Measurements from ENCODE around the gene RABL6.
A peak's percentile ranks its signal among the peaks of the same experiment; 100 is the strongest.

Gene RABL6

DNA sequence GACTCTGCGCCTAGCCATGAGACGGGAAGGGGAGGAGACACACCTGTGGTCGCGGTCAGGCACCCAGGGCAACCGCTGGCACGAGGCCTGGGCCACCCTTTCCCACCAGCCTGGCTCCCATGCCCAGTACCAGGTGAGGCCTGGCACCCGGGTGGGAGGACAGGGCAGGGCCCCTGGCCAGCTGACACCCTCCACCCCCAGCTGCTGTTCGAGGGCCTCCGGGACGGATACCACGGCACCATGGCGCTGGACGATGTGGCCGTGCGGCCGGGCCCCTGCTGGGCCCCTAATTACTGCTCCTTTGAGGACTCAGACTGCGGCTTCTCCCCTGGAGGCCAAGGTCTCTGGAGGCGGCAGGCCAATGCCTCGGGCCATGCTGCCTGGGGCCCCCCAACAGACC is 49.4 kb downstream of the RABL6 start:
- DNase-seq (no peak), ATAC-seq (replicated peaks) (no peak)
- Mint-ChIP-seq H3K27me3 (no peaks in the 10 kb centered on the region), H3K4me3 (no peak overlapping the region), H3K9me3 (no peaks in the 10 kb centered on the region), H3K27ac (no peak overlapping the region), H3K36me3 (ENCODE audit: insufficient read depth) (peaks cover 38% of the 10 kb centered on the region), H3K4me1 (ENCODE audit: low read depth in 2 of 2) (peaks cover 0 to 5% of the 10 kb centered on the region in 2 donors)

DNA sequence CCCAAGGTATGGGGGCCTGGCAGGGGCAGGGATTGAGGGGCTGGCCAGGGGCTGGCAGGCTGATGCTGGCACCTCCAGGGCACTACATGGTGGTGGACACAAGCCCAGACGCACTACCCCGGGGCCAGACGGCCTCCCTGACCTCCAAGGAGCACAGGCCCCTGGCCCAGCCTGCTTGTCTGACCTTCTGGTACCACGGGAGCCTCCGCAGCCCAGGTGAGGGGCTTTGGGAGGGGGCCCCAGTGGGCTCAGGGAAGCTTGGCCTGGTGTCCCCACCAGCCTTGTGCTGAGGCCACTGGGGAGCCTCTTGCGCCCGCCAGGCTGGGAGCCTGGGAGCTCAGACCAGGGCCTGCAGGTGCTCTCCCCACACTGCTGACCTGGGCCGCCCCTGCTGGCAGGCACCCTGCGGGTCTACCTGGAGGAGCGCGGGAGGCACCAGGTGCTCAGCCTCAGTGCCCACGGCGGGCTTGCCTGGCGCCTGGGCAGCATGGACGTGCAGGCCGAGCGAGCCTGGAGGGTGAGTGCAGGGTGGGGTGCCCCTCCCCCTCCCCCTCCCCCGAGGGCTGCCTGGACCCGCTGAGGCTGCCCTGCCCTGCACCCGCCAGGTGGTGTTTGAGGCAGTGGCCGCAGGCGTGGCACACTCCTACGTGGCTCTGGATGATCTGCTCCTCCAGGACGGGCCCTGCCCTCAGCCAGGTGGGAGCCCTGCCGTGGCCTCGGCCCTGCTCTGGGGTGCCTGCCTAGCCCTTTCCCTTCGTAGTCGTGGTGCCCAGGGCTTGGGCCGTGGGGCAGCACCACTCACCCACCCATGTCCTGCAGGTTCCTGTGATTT is 50.0 kb downstream of the RABL6 start:
- H3K4me1 Mint-ChIP-seq (ENCODE audit: low read depth in 2 of 2), result peaks cover 0 to 8% of the 10 kb centered on the region in 2 donors
- no peak overlapping the region for H3K4me3 Mint-ChIP-seq
- peaks cover 41% of the 10 kb centered on the region for H3K36me3 Mint-ChIP-seq (ENCODE audit: insufficient read depth)
- DNase-seq (peak in 1 of 3 experiments; percentile 3), ATAC-seq (replicated peaks) (peak; percentile 5)
- no peaks in the 10 kb centered on the region for H3K9me3 Mint-ChIP-seq
- H3K27ac Mint-ChIP-seq, result no peak overlapping the region
- H3K27me3 Mint-ChIP-seq, result no peaks in the 10 kb centered on the region

DNA sequence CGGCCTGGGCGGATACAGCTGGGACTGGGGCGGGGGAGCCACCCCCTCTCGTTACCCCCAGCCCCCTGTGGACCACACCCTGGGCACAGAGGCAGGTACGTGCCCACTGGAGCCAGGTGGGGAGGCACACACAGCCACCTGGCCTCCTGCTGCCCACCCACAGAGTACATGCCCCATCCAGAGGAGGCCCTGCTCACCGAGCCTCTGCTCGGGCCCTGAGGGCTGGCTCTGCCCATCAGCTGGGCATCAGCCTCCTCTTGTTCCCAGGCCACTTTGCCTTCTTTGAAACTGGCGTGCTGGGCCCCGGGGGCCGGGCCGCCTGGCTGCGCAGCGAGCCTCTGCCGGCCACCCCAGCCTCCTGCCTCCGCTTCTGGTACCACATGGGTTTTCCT is 50.7 kb downstream of the RABL6 start:
- H3K4me1 Mint-ChIP-seq (ENCODE audit: low read depth in 2 of 2), result peaks cover 1 to 8% of the 10 kb centered on the region in 2 donors
- H3K36me3 Mint-ChIP-seq (ENCODE audit: insufficient read depth), result peaks cover 45% of the 10 kb centered on the region
- H3K27me3 Mint-ChIP-seq, result no peaks in the 10 kb centered on the region
- no peaks in the 10 kb centered on the region for H3K9me3 Mint-ChIP-seq
- no peak overlapping the region for H3K27ac Mint-ChIP-seq
- H3K4me3 Mint-ChIP-seq, result no peak overlapping the region
- DNase-seq (no peak), ATAC-seq (replicated peaks) (no peak)

DNA sequence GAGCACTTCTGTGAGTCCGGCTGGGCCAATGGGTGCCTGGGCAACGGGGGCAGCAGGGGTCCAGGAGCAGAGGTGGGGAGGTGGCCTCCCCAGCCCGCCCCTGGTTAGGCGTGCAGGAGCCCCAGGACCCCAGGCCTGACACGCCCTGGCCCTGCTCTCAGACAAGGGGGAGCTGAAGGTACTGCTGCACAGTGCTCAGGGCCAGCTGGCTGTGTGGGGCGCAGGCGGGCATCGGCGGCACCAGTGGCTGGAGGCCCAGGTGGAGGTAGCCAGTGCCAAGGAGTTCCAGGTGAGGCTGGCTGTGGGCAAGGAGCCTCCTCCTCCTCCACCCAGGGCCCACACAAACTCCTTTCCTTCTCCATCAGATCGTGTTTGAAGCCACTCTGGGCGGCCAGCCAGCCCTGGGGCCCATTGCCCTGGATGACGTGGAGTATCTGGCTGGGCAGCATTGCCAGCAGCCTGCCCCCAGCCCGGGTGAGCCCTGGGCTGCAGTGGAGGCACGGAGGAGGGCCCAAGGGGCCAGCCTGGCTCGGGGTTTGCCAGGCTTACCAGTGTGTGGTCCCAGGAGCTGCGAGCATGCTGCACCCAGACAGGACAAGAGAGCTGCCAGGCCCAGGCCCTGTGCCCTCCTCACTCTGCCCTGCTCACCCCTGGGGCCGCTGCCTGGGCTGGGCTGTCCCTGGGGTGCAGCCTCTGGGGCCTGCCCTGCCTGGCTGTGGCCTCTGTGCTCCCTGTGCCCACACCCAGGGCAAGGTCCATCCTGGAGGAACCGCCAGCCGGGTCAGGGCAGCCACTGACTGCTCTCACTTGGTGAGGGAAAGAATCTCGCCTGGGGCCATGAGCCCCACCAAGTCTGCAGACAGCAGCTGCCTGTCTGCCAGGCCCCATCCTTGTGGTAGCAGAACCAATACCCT is 51.4 kb downstream of the RABL6 start:
- Mint-ChIP-seq H3K36me3 (ENCODE audit: insufficient read depth) (peaks cover 46% of the 10 kb centered on the region), H3K27me3 (no peaks in the 10 kb centered on the region), H3K9me3 (no peaks in the 10 kb centered on the region), H3K4me3 (no peak overlapping the region), H3K4me1 (ENCODE audit: low read depth in 2 of 2) (peaks cover 6 to 8% of the 10 kb centered on the region in 2 donors), H3K27ac (no peak overlapping the region)
- DNase-seq, result peak in 1 of 3 experiments; percentile 2
- ATAC-seq (replicated peaks), result no peak

DNA sequence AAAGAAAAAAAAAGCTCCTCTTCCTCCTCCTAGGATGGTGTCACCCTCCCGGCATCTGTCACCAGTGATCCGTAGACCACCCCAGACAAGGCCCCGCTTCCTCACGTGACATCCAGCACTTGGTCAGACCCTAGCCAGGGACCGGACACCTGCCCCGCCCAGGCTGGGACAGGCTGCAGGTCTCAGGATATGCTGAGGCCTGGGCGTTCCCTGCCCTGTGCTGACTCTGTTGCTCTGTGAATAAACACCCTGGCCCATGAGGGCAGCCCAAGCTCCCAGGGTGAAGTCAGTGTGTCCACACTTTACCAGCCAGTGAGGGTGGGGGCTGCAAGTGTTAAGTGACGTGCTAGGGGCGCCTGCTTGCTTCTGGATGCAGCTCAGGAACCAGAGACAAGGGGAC is 52.8 kb downstream of the RABL6 start:
- no peak overlapping the region for H3K4me3 Mint-ChIP-seq
- H3K4me1 Mint-ChIP-seq (ENCODE audit: low read depth in 2 of 2), result peaks cover 10 to 13% of the 10 kb centered on the region in 2 donors
- H3K27ac Mint-ChIP-seq, result peak overlapping the region in 1 of 2 donors; percentile 10
- H3K36me3 Mint-ChIP-seq (ENCODE audit: insufficient read depth), result peaks cover 46% of the 10 kb centered on the region
- ATAC-seq (replicated peaks) (no peak), DNase-seq (no peak)
- H3K9me3 Mint-ChIP-seq, result no peaks in the 10 kb centered on the region
- no peaks in the 10 kb centered on the region for H3K27me3 Mint-ChIP-seq

DNA sequence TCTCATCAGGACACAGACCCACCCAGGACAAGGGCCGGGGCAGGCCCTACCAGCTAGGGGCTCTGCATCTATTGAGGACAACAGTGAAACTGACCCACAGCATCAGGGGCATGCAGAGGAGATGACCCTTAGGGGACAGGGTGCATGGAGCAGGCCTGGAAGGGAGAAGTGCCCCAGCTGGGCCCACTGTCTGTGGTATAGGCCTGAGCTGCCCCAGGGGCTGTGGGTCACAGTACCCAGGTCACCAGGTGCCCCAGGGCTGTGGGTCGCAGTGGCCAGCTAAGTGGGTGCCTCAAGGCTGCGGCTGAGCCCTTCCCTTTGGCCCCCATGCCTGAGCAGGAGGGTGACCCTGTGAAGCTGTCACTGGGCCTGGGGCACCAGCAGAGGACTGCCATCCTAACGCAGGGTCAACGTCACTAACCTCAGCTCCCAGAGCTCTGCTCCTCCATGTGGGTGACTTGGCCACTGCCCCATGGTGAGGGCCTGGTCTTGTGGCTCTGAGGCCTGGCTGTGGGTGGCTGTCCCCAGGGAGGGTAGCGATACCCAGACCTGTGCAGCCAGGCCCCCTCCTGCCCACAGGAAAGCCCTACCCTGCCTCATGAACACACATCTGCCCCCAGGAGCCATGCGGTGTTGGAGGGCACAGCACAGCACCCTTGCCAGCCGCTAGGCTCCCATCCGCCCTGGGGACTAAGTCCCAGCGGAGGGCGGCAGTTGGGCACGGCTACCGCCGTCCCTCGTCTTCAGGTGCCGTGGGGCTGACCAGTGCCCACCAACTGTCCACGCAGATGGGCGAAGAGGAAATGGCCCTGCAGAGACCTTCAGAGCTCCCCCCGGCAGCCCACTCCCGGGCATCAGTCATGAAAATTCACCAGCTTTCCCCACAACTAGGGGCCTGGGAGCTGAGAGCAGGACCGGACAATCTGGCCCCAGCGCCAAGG is 53.5 kb downstream of the RABL6 start:
- no peak for DNase-seq
- ATAC-seq (replicated peaks), result no peak
- Mint-ChIP-seq H3K36me3 (ENCODE audit: insufficient read depth) (peaks cover 46% of the 10 kb centered on the region), H3K4me3 (no peak overlapping the region), H3K4me1 (ENCODE audit: low read depth in 2 of 2) (peaks cover 11 to 13% of the 10 kb centered on the region in 2 donors), H3K27me3 (no peaks in the 10 kb centered on the region), H3K9me3 (no peaks in the 10 kb centered on the region), H3K27ac (no peak overlapping the region)

DNA sequence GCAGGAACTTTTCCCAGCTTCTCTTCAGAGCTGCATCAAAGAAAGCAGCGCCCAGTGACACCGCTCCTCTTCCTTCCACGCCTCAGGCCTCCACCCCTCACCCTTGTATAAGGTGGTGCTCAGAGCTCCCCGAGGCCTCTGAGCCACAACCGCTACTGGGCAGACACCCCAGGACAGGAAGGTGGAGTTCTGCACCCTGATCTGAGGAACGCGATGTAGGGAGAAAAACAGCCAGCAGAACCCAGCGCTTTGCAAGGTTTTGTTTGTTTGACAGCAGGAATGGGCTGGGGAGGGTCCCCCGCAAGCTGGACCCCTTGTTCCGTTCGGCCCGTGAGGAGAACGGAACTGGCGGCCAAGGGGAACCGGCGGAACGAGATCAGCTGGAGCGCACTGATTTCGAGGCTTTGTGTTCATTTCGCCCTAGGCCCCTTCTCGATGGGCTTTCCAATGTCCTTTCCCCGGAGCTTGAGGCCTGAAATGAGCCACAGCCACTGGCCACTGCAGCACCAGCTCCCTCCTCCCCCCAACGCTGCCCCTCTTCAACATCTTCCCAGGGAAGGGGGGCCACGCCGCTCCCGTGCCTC is 54.2 kb downstream of the RABL6 start:
- ATAC-seq (replicated peaks) (no peak), DNase-seq (no peak)
- no peaks in the 10 kb centered on the region for H3K27me3 Mint-ChIP-seq
- H3K4me3 Mint-ChIP-seq, result no peak overlapping the region
- peaks cover 11 to 13% of the 10 kb centered on the region in 2 donors for H3K4me1 Mint-ChIP-seq (ENCODE audit: low read depth in 2 of 2)
- H3K27ac Mint-ChIP-seq, result no peak overlapping the region
- H3K36me3 Mint-ChIP-seq (ENCODE audit: insufficient read depth), result peaks cover 46% of the 10 kb centered on the region
- H3K9me3 Mint-ChIP-seq, result no peaks in the 10 kb centered on the region

DNA sequence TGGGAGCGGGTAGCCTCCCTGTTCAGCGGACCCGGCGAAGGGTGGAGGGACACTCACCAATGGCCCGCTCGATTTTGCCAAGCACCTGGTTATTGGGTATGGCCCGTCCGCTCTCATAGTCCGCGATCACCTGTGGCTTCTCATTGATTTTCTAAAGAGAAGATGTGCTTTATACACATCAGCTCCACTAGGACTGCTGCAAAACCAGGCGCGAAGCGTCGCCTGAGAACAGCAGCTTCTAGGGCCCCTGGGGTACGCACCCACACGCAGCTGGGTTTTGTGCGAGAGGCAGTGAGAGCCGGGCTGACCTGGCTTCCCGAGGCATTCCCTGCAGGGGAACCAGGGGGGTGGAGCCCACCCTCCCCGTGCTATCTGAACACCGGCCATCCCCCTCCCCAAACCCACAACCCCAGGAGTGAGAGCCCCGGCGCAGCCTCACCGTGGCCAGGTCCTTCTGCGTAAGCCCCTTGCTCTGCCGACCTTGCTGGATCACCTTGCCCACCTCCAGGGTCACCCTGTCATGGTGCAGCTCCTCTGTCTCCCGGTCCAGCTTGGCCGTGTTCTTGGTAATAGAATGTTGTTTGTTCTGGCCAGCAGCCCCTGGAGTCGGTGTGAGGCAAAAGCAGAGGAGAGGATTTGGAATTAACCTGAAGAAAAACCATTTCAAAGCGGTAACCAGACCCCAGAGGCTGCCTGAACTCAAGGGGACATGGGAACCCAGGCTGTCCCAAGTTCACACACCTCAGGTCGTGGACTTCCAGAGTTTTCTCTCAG is 55.3 kb downstream of the RABL6 start:
- ATAC-seq (replicated peaks), result no peak
- Mint-ChIP-seq H3K27me3 (no peaks in the 10 kb centered on the region), H3K27ac (peak overlapping the region in 1 of 2 donors; percentile 10), H3K4me1 (ENCODE audit: low read depth in 2 of 2) (peaks cover 11% of the 10 kb centered on the region in 2 donors), H3K9me3 (no peaks in the 10 kb centered on the region), H3K4me3 (no peak overlapping the region), H3K36me3 (ENCODE audit: insufficient read depth) (peaks cover 43% of the 10 kb centered on the region)
- no peak for DNase-seq

DNA sequence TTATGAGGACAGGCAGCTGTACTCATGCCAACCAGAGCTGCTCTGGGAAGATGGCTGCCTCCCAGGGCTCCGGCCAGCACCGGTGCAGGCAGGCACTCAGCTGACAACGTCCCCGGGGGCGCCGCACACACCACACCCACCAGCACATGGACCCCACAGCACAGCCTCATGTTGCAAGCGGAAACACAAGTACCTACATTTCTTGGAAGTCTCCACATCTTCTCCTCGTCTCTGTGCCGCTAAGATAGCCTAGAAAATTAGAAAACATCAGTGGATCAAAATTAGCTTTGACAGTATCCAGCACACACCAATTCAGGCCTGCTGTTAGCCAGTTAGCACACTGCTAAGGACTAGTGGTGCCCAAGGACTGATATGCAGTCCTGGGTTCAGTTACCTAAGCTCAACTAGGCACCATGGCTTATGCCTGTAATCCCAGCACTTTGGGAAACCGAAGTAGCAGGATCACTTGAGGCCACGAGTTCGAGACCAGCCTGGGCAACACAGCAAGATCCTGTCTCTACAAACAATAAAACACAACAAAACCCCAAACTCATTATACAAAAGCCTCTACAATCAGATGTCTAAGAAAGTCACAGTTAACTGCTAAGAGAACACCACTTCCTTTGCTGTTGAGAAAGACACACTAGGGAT is 56.0 kb downstream of the RABL6 start:
- Mint-ChIP-seq H3K36me3 (ENCODE audit: insufficient read depth) (peaks cover 43% of the 10 kb centered on the region), H3K4me3 (no peak overlapping the region), H3K27me3 (no peaks in the 10 kb centered on the region), H3K4me1 (ENCODE audit: low read depth in 2 of 2) (peaks cover 11% of the 10 kb centered on the region in 2 donors), H3K27ac (peak overlapping the region in 1 of 2 donors; percentile 10), H3K9me3 (no peaks in the 10 kb centered on the region)
- no peak for ATAC-seq (replicated peaks)
- no peak for DNase-seq

DNA sequence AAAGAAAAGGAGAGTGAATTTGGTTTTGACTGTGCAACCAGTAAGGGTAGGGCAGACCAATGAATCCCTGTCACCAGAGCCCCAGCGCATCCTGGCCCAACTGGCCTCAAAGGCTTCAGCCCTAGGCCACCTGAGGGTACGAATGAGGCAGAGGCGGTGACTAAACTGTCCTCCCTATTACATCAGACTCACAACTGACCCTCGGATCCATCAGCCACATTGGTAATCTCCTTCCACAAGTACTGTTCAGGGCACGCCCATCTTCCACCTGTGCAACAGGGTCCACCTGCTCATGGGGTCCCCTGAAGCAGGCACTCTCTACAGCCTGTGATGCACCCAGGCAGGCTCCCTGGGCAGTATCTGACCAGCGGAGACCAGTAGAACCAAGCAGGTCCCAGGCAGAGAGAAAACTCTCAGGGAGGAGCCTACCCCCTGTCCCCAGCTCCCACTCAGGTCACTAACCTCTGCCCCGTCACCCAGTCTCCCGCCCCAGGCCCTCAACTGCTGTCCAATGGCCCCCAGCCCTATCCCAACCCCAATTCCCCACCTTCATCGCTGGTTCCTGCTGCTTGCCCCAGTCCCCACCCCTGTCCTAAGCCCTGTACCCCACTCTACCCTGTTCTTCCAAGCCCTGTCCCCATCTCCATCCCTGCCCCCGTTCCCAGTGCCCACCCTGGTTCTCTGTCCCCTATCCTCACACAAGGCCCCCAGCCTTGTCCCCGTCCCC is 57.5 kb downstream of the RABL6 start:
- Mint-ChIP-seq H3K4me1 (ENCODE audit: low read depth in 2 of 2) (peaks cover 11% of the 10 kb centered on the region in 2 donors), H3K4me3 (peak overlapping the region; percentile 88 to 89), H3K9me3 (no peaks in the 10 kb centered on the region), H3K27ac (peak overlapping the region; percentile 85 to 90), H3K27me3 (no peaks in the 10 kb centered on the region), H3K36me3 (ENCODE audit: insufficient read depth) (peaks cover 37% of the 10 kb centered on the region)
- no peak for ATAC-seq (replicated peaks)
- DNase-seq, result no peak

DNA sequence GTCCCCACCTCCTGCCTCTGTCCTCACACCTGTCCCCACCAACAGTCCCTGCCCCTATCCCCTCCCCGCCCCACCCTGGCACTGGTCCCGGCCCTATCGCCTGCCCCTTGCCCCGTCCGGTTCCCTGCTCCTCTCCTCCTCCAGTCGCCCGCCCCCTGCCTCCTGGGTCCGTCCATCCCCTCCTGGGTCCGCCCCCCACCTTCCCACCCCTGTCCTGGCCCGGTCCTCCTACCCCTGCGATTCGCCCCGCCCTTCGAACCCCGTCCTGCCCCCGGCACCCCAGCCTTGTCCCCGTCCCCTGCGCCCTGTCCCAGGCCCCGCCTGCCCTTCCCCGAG is 58.0 kb downstream of the RABL6 start:
- Mint-ChIP-seq H3K9me3 (no peaks in the 10 kb centered on the region), H3K4me1 (ENCODE audit: low read depth in 2 of 2) (peaks cover 9 to 11% of the 10 kb centered on the region in 2 donors), H3K4me3 (peak overlapping the region; percentile 88 to 89), H3K27me3 (no peaks in the 10 kb centered on the region), H3K27ac (peak overlapping the region; percentile 85 to 90), H3K36me3 (ENCODE audit: insufficient read depth) (peaks cover 36% of the 10 kb centered on the region)
- DNase-seq (no peak), ATAC-seq (replicated peaks) (no peak)

Data from effector memory CD8-positive, alpha-beta T cell (primary cell).